ENCODE results near the gene BAD. TPM values are rescaled to one million over a fixed set of nuclear protein-coding genes. Genes with fewer than 3 reads are reported as not detected.
A peak's percentile ranks its signal among the peaks of the same experiment; 100 is the strongest.

The BAD gene
- total and polyA plus RNA-seq, 10 of the 15 experiments (the other 5 are each of a cell fraction or from before 2014, with no cell fraction given), result 1.5 to 67.2 (median 39.6) TPM

DNA sequence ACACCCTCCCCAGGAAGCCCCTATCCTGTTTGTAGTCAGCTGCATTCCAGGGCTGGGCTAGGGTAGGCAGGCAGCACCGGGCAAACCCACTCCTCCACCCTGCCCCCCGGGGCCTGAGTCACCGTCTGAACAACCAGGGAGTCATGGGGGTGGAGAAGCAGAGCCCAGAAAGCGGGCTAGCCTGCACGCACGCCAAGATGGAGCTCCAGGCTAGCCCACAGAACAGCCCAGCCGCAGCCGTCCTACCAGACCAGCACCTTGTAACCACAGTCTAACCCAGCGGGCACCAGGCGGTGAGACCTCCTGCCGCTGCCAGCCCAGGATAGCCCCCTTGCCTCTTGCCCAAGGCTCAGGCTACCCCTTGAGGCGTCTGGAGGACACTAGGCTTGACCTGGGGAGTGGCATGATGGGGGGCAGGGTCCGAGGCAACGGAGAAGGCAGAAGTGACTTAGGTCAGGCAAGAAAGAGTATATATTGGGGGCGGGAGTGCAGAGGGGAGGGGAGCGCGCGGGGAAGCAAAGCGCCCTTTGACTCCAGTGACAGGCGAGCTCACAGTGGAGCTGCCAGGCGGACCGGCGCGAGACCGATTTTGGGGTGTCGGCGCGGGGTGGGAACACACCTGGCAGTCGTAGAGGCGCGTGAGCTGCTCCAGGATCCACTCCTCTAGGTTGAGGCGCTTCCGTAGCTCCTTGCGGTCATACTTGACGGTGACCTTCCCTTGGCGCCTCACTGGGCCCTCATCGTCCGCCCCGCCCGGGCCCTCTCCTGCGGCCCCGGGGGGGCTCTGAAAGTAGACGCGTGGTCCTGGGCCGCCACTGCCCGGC, 38.5 kb downstream of the BAD start:
- ATAC-seq (no peak), DNase-seq (ENCODE audit: low read depth, low spot score) (no peak), FAIRE-seq (no peak)
- H2AFZ ChIP-seq (ENCODE audit: control insufficient read depth, low read depth, low read length), result 0 out of 2 replicates have a peak overlapping the region, but pooled peaks have one; percentile 3
- peaks cover 0 to 10% of the 10 kb centered on the region in 2 experiments; a peak in 2 of 4 replicates for H3K36me3 ChIP-seq (ENCODE audit: control insufficient read depth in 2 of 2, insufficient read depth in 2 of 2, low read length in 1 of 2)
- H3K4me1 ChIP-seq (ENCODE audit: control insufficient read depth, insufficient read depth, low read length), result peaks cover 14% of the 10 kb centered on the region
- no TSS peak for BruUV-seq (replicated peaks)
- peak overlapping the region; percentile 91 for H3K4me3 ChIP-seq
- no peaks in the 10 kb centered on the region for H3K9me3 ChIP-seq (replicated peaks; ENCODE audit: control insufficient read depth, insufficient read depth, low read length)
- TF ChIP-seq MXI1 (IDR thresholded peaks at IDR 0.05; ENCODE audit: low read depth, low read length), result peak; percentile 12; the same call in 1 of the 2 replicates
- 0 out of 2 replicates have a peak, but pooled peaks have one; percentile 8 for TF ChIP-seq DPF2 (IDR thresholded peaks at IDR 0.05)
- TF ChIP-seq SUZ12 (IDR thresholded peaks at IDR 0.05; ENCODE audit: unreplicated experiment), result no peak
- TF ChIP-seq CHD2 (IDR thresholded peaks at IDR 0.05; ENCODE audit: borderline replicate concordance, low read depth, low read length), result no peak
- no peak for TF ChIP-seq RAD51 (IDR thresholded peaks at IDR 0.05)
- no peak for TF ChIP-seq KDM1A (IDR thresholded peaks at IDR 0.05; ENCODE audit: borderline replicate concordance)
- TF ChIP-seq, protein P1, sequence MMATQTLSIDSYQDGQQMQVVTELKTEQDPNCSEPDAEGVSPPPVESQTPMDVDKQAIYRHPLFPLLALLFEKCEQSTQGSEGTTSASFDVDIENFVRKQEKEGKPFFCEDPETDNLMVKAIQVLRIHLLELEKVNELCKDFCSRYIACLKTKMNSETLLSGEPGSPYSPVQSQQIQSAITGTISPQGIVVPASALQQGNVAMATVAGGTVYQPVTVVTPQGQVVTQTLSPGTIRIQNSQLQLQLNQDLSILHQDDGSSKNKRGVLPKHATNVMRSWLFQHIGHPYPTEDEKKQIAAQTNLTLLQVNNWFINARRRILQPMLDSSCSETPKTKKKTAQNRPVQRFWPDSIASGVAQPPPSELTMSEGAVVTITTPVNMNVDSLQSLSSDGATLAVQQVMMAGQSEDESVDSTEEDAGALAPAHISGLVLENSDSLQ (IDR thresholded peaks at IDR 0.05), result no peak
- TF ChIP-seq NR2F1 (conservative IDR thresholded peaks at IDR 0.05), result 0 out of 2 replicates have a peak, but pooled peaks have one; percentile 57
- no peak for TF ChIP-seq IRF3 (IDR thresholded peaks at IDR 0.05)
- no peak for TF ChIP-seq NFIC (IDR thresholded peaks at IDR 0.05; ENCODE audit: low read depth, low read length)
- peak; percentile 35 for TF ChIP-seq POLR2A (IDR thresholded peaks at IDR 0.05; ENCODE audit: low read depth, low read length)
- TF ChIP-seq PML (IDR thresholded peaks at IDR 0.05; ENCODE audit: low read length), result no peak
- peak; percentile 61; the same call in 1 of the 2 replicates for TF ChIP-seq LARP7 (IDR thresholded peaks at IDR 0.05)
- TF ChIP-seq SMAD5 (IDR thresholded peaks at IDR 0.05; ENCODE audit: low read depth), result 0 out of 2 replicates have a peak, but pooled peaks have one; percentile 53
- intact Hi-C loops (cut with micrococcal nuclease; ENCODE audit: unreplicated experiment), result no loop called here
- ChIA-PET RAD21 (ENCODE audit: unreplicated experiment) (interaction anchor here (0.6 to 8.6 kb wide), 6 partner anchors 9 to 109 kb away, joined by 3 to 104 read pairs (median 3); partner anchors contain the start of genes FERMT3 and VEGFB), POLR2A (interaction anchor here (0.5 to 7.4 kb wide), 11 partner anchors 10 to 80 kb away, joined by 3 to 82 read pairs (median 6); partner anchors contain the start of genes BAD, DNAJC4, ESRRA and FERMT3), SMC1A (ENCODE audit: uncharacterized antibody, unreplicated experiment) (interaction anchor here (1.0 to 2.0 kb wide), 4 partner anchors 11 to 42 kb away, joined by 3 to 7 read pairs (median 4); partner anchors contain the start of gene FERMT3), CTCF (interaction anchor here (0.7 to 6.2 kb wide), 9 partner anchors 19 to 86 kb away, joined by 3 to 66 read pairs (median 5); partner anchors contain the start of genes CATSPERZ, FERMT3, NUDT22 and TRPT1)
- in situ Hi-C loops (cut with MboI), result loop anchor here (25.0 kb wide), 1 partner anchor 1616 kb away; the partner anchor contains the start of genes CFL1, EFEMP2 and MUS81
- peaks cover 38% of the 10 kb centered on the region for H3K79me2 ChIP-seq (ENCODE audit: control insufficient read depth, insufficient read depth, low read length)
- under 1% methylated on average over 46 of the region's 46 CpGs for WGBS (ENCODE audit: insufficient coverage, insufficient replicate concordance, low lambda C conversion rate, missing lambda C conversion rate)
- H3K27ac ChIP-seq (ENCODE audit: control insufficient read depth, insufficient read depth), result peak overlapping the region; percentile 90
- H4K20me1 ChIP-seq (ENCODE audit: control insufficient read depth, insufficient read depth), result no peaks in the 10 kb centered on the region
- H3K9ac ChIP-seq (ENCODE audit: control insufficient read depth, insufficient read depth, low read length), result peak overlapping the region; percentile 92
- peak overlapping the region; percentile 80 for H3K4me2 ChIP-seq (ENCODE audit: control insufficient read depth, insufficient read depth)
- no peaks in the 10 kb centered on the region for H3K27me3 ChIP-seq (replicated peaks in 1 of 2; ENCODE audit: control insufficient read depth in 2 of 2, insufficient read depth in 2 of 2, low read length in 1 of 2)
